A549 (cell line): ENCODE results near the gene TYW1.

Source experiments
- EP300 ChIP-seq, 2 experiments: fragments of >200 bp; sonication (Bioruptor Twin); formaldehyde crosslinking; IDR thresholded peaks; 2 replicates in 1 of 2; 3 replicates in 1 of 2; pipeline ENCODE4 v1.6.1; 2016 to 2017
- KDM1A ChIP-seq: fragments of 200-600 bp; sonication (generic); IDR thresholded peaks from 2 replicates; pipeline ENCODE4 v1.6.1; 2016; ENCODE audit warnings: low read depth, mild to moderate bottlenecking
- MYC ChIP-seq: IDR thresholded peaks from 2 replicates; pipeline ENCODE4 v1.6.1; 2012; ENCODE audit warnings: mild to moderate bottlenecking, inconsistent platforms, low read length, improper control_type of control experiment, borderline replicate concordance
- PHF8 ChIP-seq: fragments of 200-600 bp; sonication (generic); IDR thresholded peaks from 2 replicates; pipeline ENCODE4 v1.6.1; 2016; ENCODE audit warnings: low read depth, mild to moderate bottlenecking, antibody characterized with exemption, moderate library complexity, borderline replicate concordance
- POLR2A ChIP-seq: IDR thresholded peaks from 2 replicates; pipeline ENCODE4 v1.6.1; 2012; ENCODE audit warnings: mild to moderate bottlenecking, low read length
- TF ChIP-seq, protein P1 (sequence below): fragments of >200 bp; sonication (Bioruptor Twin); formaldehyde crosslinking; IDR thresholded peaks from 3 replicates; pipeline ENCODE4 v1.5.1; 2016

- TF ChIP-seq MYC (no peak), POLR2A (no peak), PHF8 (no peak), EP300 (IDR thresholded peaks at IDR 0.05) (no peak), KDM1A (no peak)
- TF ChIP-seq, protein P1, sequence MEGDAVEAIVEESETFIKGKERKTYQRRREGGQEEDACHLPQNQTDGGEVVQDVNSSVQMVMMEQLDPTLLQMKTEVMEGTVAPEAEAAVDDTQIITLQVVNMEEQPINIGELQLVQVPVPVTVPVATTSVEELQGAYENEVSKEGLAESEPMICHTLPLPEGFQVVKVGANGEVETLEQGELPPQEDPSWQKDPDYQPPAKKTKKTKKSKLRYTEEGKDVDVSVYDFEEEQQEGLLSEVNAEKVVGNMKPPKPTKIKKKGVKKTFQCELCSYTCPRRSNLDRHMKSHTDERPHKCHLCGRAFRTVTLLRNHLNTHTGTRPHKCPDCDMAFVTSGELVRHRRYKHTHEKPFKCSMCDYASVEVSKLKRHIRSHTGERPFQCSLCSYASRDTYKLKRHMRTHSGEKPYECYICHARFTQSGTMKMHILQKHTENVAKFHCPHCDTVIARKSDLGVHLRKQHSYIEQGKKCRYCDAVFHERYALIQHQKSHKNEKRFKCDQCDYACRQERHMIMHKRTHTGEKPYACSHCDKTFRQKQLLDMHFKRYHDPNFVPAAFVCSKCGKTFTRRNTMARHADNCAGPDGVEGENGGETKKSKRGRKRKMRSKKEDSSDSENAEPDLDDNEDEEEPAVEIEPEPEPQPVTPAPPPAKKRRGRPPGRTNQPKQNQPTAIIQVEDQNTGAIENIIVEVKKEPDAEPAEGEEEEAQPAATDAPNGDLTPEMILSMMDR = no peak
Measured at GRCh38 chr7:67100956-67101361, 104.3 kb downstream of the TYW1 start.
